Activated B cell treated with CpG ODN at 0.5 μM for 24 hours (primary cell): ENCODE data around the gene ABR. TPM values are rescaled to one million over a fixed set of nuclear protein-coding genes. Genes with fewer than 3 reads are reported as not detected.
A peak's percentile ranks its signal among the peaks of the same experiment; 100 is the strongest.

Experiments
- ATAC-seq: fragments of 200-7000 bp; cut with Tn5 transposase; one replicate; pipeline ENCODE4 v1.10.0; 2021; ENCODE audit warnings: low read depth, mild to moderate bottlenecking, moderate library complexity
- CTCF ChIA-PET: fragments of 350-600 bp; sonication (Branson Sonifier 250); formaldehyde crosslinking; loops from one replicate; lab custom pipeline; 2021; ENCODE audit warnings: antibody characterized with exemption; lab: Charles Lee
- POLR2A ChIA-PET: fragments of 350-600 bp; sonication (Branson Sonifier 250); formaldehyde crosslinking; loops from one replicate; lab custom pipeline; 2021; ENCODE audit warnings: antibody characterized with exemption; lab: Charles Lee
- DNase-seq: peaks from one replicate; pipeline ENCODE4 v3.0.0; 2022
- H3K27ac Mint-ChIP-seq: one replicate; pipeline ENCODE4 v1.8.0; 2020; ENCODE audit warnings: mixed read lengths
- H3K27me3 Mint-ChIP-seq: one replicate; pipeline ENCODE4 v1.8.0; 2021; ENCODE audit warnings: mixed read lengths
- H3K36me3 Mint-ChIP-seq: one replicate; pipeline ENCODE4 v1.8.0; 2021; ENCODE audit warnings: low read depth, mixed read lengths
- H3K4me1 Mint-ChIP-seq: one replicate; pipeline ENCODE4 v1.8.0; 2021; ENCODE audit warnings: mixed read lengths
- H3K4me3 Mint-ChIP-seq: one replicate; pipeline ENCODE4 v1.8.0; 2020; ENCODE audit warnings: mild to moderate bottlenecking, mixed read lengths
- H3K9me3 Mint-ChIP-seq: one replicate; pipeline ENCODE4 v1.8.0; 2020; ENCODE audit warnings: mixed read lengths
- intact Hi-C: fragments of 100-400 bp; cut with micrococcal nuclease; formaldehyde crosslinking; loops from one replicate; pipeline ENCODE4 v1.15.1; 2024
- total RNA-seq: library from RNA; stranded (reverse); gene quantifications from 2 replicates; pipeline ENCODE4 v1.2.3, GENCODE V29; 2022
- TF ChIP-seq, protein P1 (sequence below): fragments of 200-600 bp; IDR thresholded peaks from one replicate; pipeline ENCODE4 v1.8.0; 2022; ENCODE audit warnings: antibody characterized with exemption, mild to moderate bottlenecking

The ABR gene
- total RNA-seq, 1 donor from 2014 or later, result 150 TPM

- TF ChIP-seq, protein P1, sequence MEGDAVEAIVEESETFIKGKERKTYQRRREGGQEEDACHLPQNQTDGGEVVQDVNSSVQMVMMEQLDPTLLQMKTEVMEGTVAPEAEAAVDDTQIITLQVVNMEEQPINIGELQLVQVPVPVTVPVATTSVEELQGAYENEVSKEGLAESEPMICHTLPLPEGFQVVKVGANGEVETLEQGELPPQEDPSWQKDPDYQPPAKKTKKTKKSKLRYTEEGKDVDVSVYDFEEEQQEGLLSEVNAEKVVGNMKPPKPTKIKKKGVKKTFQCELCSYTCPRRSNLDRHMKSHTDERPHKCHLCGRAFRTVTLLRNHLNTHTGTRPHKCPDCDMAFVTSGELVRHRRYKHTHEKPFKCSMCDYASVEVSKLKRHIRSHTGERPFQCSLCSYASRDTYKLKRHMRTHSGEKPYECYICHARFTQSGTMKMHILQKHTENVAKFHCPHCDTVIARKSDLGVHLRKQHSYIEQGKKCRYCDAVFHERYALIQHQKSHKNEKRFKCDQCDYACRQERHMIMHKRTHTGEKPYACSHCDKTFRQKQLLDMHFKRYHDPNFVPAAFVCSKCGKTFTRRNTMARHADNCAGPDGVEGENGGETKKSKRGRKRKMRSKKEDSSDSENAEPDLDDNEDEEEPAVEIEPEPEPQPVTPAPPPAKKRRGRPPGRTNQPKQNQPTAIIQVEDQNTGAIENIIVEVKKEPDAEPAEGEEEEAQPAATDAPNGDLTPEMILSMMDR, result no peak
- H3K4me1 Mint-ChIP-seq, result peaks cover 59% of the 10 kb centered on the region
- intact Hi-C loops, result no loop called here
Measured at GRCh38 chr17:1211287-1211686, 31.5 kb upstream of the ABR start.

DNA sequence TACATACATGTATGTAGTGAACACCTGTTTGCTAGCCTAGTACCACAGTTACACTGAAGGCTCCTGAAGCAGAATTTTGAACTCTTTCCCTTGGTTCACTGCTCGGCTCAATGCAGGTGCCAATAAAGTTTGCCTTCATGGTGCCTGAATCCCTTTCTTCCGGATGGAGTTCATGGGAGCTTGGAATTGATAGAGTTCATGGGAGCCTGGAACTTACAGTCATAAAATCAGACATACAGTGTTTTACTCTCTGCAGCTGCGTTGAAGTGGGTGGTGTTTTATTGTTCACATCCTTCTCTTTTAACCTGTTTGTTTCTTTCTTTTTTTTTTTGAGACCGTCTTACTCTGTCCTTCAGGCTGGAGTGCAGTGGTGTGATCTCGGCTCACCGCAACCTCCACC is 29.2 kb upstream of the ABR start:
- intact Hi-C loops, result no loop called here
- ATAC-seq (no peak), DNase-seq (no peak)
- H3K4me3 Mint-ChIP-seq, result no peak overlapping the region
- H3K4me1 Mint-ChIP-seq, result peaks cover 48% of the 10 kb centered on the region
- peaks cover 2% of the 10 kb centered on the region for H3K36me3 Mint-ChIP-seq
- H3K9me3 Mint-ChIP-seq, result no peaks in the 10 kb centered on the region
- H3K27ac Mint-ChIP-seq, result no peak overlapping the region
- no peaks in the 10 kb centered on the region for H3K27me3 Mint-ChIP-seq
- CTCF ChIA-PET, result no interaction called here
- TF ChIP-seq, protein P1, result no peak
- POLR2A ChIA-PET, result no interaction called here

More at GRCh38 chr17:1211287-1211686, 31.5 kb upstream of the ABR start:
- ChIA-PET POLR2A (no interaction called here), CTCF (no interaction called here)
- no peaks in the 10 kb centered on the region for H3K27me3 Mint-ChIP-seq
- no peaks in the 10 kb centered on the region for H3K9me3 Mint-ChIP-seq
- H3K4me3 Mint-ChIP-seq, result no peak overlapping the region
- DNase-seq (no peak), ATAC-seq (no peak)
- H3K36me3 Mint-ChIP-seq, result peaks cover 2% of the 10 kb centered on the region
- H3K27ac Mint-ChIP-seq, result no peak overlapping the region

DNA sequence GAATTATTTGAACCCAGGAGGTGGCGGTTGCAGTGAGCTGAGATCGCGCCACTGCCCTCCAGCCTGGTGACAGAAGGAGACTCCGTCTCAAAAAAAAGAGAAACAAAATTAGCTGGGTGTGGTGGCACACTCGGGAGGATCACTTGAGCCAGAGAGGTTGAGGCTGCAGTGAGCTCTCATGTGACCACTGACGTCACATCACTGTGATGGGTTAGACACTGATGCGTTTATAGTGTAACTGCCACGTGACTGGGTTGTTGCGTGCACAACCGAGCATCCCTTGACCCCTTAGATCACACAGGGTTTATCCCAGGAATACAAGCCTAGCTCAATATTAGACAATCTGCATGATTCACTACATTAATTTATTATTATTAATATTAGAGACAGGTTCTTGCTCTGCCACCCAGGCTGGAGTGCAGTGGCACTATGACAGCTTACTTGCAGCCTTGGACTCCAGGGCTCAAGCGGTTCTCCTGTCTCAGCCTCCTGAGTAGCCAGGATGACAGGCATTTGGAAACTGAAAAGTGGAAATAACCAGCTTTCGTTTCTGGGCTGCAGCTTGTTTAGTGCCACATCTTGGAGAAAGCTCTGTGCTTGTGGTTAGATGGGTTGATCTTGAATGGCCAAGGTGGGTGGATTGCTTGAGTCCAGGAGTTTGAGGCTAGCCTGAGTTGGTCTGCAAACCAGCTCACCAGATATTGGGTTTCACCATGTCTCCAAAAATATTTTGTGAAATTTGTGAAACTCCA is 26.4 kb upstream of the ABR start:
- no peaks in the 10 kb centered on the region for H3K9me3 Mint-ChIP-seq
- H3K36me3 Mint-ChIP-seq, result peaks cover 2% of the 10 kb centered on the region
- peaks cover 37% of the 10 kb centered on the region for H3K4me1 Mint-ChIP-seq
- H3K27ac Mint-ChIP-seq, result no peak overlapping the region
- TF ChIP-seq, protein P1, result no peak
- ChIA-PET CTCF (interaction anchor here (1.1 to 1.3 kb wide), 2 partner anchors 10 to 22 kb away, joined by 3 read pairs; no protein-coding TSS in a partner anchor), POLR2A (interaction anchor here (0.5 to 1.6 kb wide), 4 partner anchors 8 to 136 kb away, joined by 3 to 6 read pairs (median 4); no protein-coding TSS in a partner anchor)
- no peak for ATAC-seq
- no peak for DNase-seq
- H3K4me3 Mint-ChIP-seq, result no peak overlapping the region
- H3K27me3 Mint-ChIP-seq, result no peaks in the 10 kb centered on the region
- intact Hi-C loops, result no loop called here

- H3K4me3 Mint-ChIP-seq, result peak overlapping the region; percentile 56
- H3K9me3 Mint-ChIP-seq, result no peaks in the 10 kb centered on the region
- ChIA-PET CTCF (no interaction called here), POLR2A (no interaction called here)
- TF ChIP-seq, protein P1, result no peak
- ATAC-seq (no peak), DNase-seq (no peak)
- H3K36me3 Mint-ChIP-seq, result no peaks in the 10 kb centered on the region
- intact Hi-C loops, result loop anchor here (1.0 kb wide), 2 partner anchors 23 to 25 kb away; no protein-coding TSS in a partner anchor
- no peaks in the 10 kb centered on the region for H3K27me3 Mint-ChIP-seq
- no peak overlapping the region for H3K27ac Mint-ChIP-seq
- H3K4me1 Mint-ChIP-seq, result peaks cover 53% of the 10 kb centered on the region
Measured at GRCh38 chr17:1203967-1204291, 24.1 kb upstream of the ABR start.

DNA sequence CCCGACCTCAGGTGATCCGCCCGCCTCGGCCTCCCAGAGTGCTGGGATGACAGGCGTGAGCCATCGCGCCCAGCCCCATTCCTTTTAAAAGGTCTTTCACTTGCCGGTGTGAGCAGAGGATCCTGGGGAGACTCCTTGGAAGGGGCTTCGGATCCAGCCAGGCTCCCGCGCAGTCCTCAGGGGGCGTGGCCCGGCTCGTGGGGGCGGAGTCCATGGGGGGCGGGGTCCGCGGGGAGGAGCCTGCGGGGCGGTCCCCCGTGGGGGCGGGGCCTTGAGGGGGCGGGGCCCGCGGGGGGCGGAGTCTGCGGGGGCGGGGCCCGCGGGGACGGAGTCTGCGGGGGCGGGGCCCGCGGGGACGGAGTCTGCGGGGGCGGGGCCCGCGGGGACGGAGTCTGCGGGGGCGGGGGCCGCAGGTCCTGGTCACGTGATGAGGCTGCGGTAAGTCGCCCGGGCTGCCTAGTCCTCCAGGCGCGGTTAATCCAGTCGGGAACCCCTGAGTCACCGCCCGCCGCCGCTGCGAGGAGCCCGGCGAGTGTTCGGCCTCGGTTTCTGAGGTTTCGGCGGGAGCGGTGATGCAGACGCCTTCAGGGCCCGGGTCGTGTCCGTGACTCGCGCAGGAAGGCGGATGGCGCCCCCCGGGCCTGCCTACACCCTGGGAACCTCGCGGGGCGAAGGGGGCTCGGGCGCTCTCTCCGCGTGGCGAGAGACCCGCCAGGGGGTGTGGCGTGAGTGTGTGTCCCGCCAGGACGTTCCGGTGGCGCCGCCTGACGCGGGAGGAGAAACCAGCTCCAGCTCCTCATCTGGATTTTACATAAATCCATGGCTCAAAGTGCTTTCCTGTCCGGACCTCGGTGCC is 23.6 kb upstream of the ABR start:
- ChIA-PET POLR2A (interaction anchor here (2.5 kb wide), 1 partner anchor 22 kb away, joined by 10 read pairs; no protein-coding TSS in a partner anchor), CTCF (no interaction called here)
- peak; percentile 44 for DNase-seq
- Mint-ChIP-seq H3K4me1 (peaks cover 56% of the 10 kb centered on the region), H3K9me3 (no peaks in the 10 kb centered on the region), H3K27ac (no peak overlapping the region), H3K27me3 (no peaks in the 10 kb centered on the region), H3K4me3 (no peak overlapping the region), H3K36me3 (no peaks in the 10 kb centered on the region)
- TF ChIP-seq, protein P1, result no peak
- peak; percentile 56 for ATAC-seq
- intact Hi-C loops, result loop anchor here (1.0 kb wide), 2 partner anchors 22 to 26 kb away; no protein-coding TSS in a partner anchor
